NCI-H2227 treated with DMSO at 0.1 percent for 48 hours (cell line): ENCODE results near the gene FLOT1.
"Not testable (repeated sequence)": the region's sequence is repeated elsewhere in the genome, so short reads cannot be mapped to it uniquely, and the experiment has no call there.

Source experiments
- DNase-seq: peaks from one replicate; lab custom pipeline; 2025; lab: John Stamatoyannopoulos, UW

The FLOT1 gene

DNA sequence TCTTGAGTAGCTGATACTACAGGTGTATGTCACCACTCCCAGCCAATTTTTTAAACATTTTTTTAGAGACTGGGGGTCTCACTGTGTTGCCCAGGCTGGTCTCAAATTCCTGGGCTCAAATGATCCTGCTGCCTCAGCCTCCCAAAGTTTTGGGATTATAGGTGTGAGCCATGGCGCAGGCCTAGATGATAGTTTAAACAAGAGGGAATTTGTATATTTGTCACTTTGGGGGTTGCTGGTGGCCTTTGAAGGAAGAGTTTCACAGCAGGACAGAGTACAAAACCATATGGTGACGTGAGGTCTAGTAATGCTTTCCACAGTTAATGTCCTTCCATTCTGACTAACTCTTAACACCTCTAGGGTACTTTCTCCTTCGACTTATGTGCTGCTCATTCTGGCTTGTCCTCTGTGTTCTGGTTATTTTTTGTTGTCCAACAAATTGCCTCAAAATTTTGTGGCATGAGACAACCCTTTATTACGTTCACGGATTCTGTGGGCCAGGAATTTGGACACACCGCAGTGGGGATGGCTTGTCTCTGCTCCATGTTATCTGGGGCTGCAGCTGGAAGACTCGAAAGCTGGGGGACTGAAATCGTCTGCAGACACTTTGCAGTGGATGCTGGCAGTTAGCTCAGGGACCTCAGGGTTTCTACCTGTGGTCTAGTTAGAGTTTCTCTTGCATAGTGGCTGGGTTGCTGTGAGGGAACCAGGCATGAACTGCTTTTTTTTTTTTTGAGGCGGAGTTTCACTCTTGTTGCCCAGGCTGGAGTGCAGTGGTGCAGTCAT, 24.9 kb upstream of the FLOT1 start:
- no peak for DNase-seq

DNA sequence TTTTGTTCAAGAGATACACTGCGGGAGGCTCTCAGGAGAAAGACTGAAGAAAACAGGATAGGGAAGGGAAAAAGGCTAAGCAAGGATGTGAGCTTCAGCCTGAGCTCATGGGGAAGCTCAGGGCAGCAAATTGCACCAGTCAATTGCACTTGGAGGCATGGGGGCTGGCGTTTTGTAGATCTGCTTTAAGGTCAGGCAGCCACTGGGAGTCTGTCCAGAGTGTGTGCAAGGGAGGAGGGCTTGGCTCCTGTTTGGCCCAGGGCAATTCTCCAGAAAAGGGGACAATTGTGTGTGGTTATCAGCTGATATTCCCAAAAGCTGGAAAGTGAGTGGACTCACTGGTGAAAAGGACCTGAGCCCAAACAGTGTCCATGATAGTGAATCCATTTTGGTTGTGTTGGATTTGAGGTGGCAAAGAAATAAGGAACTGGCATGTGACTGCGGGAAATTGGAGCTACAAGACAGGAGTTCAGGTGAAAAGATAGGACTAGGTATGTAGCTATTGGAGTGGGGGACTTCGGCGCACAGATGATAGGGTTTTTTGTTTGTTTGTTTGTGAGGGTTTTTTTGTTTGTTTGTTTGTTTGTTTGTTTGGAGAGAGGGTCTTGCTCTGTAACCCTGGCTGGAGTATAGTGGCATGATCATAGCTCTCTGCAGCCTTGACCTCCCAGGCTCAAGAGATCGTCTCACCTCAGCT, 24.1 kb upstream of the FLOT1 start:
- DNase-seq = no peak

DNA sequence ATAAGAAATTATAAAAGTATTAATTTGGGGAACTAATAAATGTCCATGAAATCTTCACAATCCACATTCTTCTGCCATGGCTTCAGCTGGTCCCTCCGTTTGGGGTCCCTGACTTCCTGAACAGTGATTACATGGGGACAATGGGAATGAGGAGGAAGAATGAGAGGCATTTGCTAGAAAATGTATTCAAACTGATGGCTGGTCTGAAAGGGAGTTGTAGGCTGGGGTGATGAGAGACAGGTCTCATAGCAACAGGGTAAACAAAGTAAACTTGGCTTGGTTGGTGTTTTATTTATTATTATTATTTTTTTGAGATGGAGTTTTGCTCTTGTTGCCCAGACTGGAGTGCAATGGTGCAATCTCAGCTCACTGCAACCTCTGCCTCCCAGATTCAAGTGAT, 23.0 kb upstream of the FLOT1 start:
- DNase-seq = not testable (repeated sequence)

DNA sequence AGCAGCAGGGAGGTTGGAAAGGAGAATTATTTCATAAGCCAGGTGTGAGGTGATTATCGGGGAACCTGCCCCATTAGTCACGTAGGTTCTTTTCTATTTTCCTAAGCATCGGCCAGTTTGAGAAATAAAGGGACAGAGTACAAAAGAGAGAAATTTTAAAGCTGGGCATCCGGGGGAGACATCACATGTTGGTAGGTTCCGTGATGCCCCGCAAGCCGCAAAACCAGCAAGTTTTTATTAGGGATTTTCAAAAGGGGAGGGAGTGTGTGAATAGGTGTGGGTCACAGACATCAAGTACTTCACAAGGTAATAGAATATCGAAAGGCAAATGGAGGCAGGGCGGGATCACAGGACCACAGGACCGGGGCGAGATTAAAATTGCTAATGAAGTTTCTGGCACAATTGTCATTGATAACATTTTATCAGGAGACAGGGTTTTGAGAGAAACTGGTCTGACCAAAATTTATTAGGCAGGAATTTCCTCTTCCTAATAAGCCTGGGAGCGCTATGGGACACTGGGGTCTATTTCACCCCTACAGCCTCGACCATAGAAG, 22.1 kb upstream of the FLOT1 start:
- not testable (repeated sequence) for DNase-seq

DNA sequence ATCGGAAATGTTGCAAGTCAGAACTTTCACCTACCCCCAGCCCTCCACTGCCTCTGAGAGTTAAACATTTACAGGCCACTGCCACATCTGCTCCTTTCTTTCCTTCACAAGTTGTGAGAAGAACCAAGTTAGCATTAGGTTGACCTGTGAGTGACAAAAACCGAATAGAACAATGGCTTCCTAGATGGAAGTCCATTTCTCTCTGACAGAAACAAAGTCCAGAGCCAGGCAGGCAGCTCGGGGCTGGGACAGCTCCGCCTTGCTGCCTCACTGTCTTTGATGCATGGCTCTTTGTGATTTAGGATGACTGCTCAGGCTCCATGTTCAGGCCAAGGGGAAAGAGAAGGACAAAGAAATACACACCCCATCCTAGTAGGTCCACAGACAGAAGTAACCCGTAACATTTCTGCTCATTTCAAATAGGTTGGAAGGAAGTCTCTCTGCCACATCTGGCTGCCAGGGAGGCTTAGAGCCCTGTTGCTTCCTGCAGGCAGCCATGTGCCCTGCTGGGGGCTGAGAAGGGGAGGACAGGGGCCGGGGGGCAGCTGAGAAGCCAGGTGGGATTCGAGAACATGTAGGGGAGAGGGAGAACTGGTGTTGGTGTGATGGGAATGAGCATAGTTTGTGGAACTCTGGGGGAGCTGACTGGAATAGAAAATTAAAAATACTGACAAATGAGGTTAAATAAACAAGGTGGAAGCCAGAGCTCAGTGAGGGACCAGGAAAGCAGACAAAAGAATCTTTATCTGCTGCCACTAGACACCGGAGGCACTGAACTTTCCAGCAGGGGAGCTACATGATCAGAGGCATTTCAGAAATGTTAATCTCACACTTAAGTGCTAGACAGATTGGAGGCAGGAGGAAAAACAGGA, 21.4 kb upstream of the FLOT1 start:
- peak; percentile 56 for DNase-seq

DNA sequence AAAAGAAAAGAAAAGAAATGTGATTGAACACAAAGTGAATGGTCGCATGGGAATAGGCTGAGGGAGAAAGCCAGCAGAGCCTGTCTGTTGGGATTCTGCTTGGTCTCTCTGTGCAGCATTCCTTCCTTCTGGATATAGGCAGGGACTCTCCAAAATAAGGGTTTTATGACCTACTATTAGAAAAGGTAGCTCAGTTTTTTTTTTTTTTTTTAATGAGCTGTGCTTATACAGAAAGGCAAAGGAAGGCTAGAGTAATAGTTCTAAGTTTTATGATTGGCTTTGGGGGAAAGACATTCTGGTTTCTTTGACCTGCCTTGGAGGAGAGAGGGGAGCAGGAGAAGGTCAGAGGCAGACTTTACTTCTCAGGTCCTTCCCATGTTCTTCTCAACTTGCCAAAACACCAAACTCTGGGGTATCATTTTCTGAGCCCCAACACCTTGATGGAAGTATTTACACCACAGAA, 20.7 kb upstream of the FLOT1 start:
- no peak for DNase-seq

DNA sequence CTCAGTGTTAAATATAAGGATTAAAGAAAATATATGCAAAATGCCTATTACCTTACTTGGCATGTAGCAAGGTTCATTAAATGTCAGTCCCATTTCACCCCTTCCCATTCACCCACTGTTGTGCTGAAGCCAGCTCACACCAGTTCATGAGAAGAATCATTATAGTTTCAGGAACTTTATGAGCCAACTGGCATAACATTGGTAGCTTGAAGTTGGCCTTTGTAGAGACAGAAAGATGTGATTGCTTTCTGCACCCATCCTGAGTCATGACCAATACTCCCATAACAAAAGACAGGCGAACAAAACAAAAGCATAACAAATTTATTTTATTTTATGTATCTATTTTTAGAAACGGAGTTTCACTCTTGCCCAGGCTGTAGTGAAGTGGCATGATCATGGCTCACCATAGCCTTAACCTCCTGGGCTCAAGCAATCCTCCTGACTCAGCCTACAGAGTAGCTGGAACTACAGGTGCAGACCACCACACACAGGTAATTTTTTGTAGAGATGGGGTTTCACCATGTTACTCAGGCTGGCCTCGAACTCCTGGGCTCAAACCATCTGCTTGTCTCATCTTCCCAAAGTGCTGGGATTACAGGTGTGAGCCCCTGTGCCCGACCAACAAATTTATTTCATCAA, 19.4 kb upstream of the FLOT1 start:
- no peak for DNase-seq

DNA sequence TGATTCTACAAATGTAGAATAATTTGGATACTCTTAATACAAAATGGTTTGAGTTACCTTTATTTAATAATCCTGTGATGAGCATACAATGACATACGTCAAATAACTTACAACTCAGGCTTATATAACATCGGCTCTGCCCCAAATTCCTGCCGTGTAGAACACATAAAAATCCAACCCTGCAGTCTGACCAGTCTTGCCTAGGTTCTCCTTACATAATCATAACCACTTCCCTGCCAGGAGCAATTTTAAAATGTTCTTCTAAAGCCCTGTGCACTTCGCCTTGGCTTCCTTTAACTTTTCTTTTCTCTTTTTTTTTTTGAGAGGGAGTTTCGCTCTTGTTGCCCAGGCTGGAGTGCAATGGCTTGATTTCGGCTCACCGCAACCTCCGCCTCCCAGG, 18.1 kb upstream of the FLOT1 start:
- no peak for DNase-seq

DNA sequence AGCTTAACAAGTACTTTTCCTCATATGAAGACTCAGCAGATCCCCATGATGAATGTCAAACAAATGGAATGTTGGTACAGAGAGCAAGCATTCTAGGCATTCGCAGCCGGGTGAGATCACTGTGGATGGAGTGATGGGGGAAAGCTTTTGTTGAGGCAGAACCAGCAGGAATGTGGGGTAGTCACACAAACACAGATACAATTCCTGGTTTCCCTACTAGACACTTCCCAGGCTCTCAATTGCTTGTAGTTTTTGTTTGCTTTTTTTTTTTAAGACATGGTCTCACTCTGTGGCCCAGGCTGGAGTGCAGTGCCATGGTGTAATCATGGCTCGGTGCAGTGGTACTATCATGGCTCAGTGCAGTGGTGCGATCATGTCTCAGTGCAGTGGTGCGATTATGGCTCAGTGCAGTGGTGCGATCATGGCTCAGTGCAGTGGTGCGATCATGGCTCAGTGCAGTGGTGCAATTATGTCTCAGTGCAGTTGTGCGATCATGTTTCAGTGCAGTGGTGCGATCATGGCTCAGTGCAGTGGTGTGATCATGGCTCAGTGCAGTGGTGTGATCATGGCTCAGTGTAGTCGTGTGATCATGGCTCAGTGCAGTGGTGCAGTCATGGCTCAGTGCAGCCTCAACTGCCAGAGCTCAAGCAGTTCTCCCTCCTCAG, 17.2 kb upstream of the FLOT1 start:
- no peak for DNase-seq

DNA sequence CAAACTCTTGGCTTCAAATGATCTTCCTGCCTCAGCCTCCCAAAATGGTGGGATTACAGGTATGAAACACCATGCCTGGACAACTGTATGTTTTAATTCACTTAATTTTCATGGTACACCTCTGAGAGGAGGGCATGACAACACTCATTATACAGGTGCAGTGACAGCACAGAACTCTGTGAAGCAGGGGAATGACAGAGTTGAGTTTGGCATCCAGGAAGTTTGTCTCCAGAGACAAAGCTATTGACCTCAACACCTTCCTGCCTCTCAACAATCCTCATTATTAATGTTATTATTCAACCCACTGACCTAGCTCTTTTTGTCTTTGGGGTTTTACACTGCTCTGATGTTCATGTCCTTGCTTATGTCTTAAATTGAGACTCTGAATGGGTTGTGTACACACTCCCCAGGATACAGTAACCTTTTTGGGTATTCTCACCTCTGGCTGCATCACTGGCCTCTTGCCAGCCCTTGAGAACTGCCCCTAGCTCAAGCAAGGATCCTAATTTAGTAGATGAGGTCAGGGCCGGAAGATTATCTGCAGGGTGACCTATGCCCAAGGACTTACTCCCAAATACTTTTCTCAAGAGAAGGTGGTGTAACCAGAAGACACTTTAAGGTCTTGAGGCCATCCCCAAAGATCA, 14.9 kb upstream of the FLOT1 start:
- no peak for DNase-seq

DNA sequence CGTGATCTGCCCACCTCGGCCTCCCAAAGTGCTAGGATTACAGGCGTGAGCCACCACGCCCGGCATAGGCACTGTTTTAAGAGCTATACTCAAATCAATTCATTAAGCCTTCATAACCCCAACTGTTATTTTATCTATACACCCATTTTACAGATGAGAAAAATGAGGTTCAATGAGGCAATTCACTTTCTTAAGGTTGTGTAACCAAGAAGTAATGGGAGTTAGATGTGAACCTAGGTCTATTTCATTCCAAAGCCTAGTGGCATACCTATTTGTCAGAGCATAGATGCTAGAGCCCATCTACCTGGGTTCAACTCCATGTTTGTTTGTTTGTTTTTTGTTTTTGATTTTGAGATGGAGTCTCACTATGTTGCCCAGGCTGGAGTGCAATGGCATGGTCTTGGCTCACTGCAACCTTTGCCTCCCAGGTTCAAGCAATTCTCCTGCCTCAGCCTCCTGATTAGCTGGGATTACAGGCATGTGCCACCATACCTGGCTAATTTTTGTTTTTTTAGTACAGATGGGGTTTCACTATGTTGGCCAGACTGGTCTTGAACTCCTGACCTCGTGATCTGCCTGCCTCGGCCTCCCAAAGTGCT, 14.0 kb upstream of the FLOT1 start:
- not testable (repeated sequence) for DNase-seq

DNA sequence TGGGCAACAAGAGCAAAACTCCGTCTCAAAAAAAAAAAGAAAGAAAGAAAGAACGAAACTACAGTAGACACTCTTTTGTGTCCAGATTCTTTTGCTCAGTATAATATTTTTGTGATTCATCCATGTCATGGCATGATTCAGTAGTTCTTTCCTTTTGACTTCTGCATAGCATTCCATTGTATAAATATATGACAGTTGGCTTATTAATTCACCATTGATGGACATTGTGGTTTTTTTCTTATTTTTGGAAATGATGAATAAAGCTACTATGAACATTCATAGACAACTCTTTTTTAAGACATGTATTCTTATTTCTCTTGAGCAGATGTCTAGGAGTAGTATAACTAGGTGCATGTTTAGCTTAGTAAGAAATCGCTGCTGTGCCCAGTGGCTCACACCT, 12.1 kb upstream of the FLOT1 start:
- DNase-seq = no peak

DNA sequence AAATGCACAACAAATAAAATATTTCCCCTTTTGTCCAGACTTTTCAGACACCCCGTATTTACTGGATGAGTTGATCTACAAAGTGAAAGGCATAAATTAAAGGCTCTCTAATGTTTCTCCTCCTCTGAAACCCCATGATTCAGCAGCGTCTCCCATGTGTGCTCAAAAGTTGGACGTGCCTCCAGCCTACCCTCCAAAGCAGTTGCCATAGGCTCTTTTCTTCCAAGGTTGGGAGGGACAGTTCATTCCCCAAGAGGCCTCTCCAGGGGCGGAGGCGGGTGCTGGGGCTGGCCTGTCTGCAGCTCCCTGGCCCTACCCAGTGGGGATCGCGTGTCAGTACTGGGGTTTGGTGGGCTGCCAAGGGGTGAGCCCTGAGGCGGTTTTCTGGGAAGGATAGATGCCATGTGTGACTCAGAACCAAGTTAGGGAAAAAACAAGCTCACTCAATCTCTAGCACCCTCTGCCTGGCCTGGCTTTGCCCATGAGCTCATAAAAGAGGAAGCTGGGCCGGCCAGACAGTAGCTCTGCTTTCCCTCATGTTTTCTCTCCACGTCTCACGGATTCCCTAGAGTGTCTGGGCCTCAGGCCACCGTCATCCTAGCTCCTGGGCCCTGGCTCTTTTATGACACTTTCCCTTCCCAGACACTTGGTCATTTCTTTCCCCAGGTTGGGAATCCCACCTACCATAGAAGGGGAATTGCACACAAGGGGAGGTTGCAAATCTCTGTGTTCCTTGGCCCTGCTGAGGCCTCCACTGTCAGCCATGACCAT, 9.9 kb upstream of the FLOT1 start:
- no peak for DNase-seq

DNA sequence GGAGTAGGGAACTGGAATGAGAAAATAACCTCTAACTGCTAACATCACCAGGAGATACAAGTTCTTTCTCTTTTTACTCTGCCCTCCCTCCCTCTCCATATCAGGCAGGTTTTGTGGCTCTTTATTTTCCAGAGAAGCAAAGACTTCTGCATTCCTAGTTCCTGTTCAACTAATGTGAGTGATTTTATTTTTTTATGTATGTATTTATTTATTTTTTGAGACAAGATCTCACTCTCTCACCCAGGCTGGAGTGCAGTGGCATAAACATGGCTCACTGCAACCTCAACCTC, 7.8 kb upstream of the FLOT1 start:
- no peak for DNase-seq

DNA sequence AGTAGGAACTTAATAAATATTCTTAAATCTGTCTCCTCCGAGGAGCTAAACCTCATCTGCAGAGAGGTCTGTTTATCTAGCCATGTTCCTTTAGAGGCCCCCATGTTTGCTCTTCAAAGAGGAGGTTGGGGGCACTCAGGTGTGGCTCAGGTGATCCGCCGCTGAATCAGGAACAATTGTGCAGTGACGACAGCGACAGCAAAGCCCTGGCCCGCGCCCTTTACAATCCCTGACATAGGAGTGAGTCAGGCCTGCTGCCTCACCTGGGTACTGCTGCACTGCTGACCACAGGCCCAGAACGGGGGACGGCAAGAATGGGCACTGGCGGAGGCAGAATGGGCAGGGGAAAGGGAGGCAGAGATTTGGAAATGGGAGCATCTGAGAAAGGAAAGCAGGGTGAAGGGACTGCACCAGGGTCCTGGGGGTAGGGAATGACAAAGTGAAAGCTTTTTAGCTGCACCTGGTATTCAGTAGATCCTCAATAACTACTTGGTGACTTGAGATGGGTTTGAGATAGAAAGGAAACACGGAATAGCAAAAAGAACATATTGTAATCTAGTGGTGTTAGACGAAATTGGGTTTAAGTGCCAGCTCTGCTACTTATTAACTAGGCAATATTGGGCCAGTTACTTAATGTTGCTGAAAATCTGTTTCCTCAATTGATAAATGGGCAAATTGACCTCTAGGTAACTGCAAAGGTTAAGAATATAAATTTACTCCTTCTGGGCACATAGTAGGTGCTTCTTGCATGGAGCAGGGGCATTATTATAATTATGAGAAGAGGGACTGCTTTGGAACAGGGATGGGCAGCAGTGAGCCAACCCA, 7.3 kb upstream of the FLOT1 start:
- no peak for DNase-seq

DNA sequence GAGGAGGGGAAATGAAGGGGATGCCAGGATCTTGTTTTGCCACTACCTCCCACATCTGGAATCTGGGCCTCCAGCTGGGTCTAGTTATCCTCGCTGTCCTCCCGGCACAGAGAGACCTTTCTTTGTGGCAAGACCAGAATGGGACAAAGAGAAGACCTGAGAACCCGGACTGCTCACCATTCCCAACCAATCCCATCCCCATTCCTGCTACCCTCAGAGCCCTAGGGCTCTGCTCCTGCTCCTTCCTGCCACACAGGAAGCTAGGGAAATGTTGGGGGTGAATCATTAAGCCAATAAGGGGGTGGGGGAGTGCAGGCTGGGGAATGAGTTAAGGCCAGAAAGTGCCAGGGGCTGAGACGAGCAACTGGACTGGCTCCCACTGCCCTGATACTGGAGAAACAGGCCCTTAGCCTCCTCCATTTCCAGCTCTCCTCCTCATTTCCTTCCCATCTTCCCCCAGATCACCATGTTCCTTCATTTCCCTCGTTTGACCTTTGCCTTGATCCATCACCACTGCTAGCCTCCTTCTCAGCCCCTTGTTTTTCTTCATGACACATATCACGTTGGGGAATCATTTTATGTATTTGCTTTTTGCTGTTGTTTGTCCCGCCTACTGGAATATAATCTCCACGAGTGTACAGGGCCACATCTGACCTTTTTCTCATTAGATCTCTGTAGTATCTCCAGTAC, 6.5 kb upstream of the FLOT1 start:
- no peak for DNase-seq

DNA sequence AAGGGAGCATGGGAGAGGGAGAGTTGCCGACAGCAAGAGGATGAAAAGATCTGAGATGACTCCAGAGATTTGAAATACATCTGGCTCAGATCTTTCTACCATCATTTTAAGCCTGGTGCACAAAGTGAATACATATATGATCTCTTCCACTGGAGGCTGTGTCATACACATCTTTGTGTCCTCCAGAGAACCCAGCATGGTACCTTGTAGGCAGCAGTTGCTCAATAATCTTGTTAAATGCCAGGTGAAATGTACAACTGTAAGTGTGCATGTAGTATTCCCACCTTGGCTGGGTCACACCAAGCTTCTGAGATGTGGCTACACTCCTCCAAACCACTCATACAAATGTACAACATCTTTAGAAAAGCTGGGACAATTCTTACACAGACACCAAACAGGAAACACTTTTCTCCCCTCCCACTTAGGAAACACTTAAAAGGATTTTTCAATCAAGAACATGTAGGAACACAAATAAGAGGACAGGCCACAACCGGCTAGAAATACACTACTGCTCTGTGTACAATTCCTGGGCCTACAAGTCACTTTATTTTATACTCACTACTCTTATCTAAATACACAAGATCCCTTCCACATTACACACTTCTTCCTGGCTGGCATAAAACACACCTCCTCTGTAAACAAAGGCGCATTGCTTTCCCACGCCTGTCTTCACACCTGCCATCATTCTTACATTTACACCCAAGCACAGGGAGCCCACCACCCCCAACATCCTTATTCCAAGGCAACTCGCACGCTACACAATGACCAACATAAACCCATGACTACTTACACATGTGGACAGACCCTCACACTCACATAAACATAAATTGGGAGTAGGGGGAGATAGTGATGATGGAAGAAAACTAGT, 5.6 kb upstream of the FLOT1 start:
- no peak for DNase-seq
